ENCODE measurements around the gene SP140.
"Not testable (repeated sequence)": the region's sequence is repeated elsewhere in the genome, so short reads cannot be mapped to it uniquely, and the experiment has no call there.

SP140 gene

GRCh38 chr2:230327418-230328154 is 102.0 kb downstream of the SP140 start:
- DNase-seq: no peak

GRCh38 chr2:230328155-230328458 is 102.6 kb downstream of the SP140 start:
- DNase-seq: no peak

GRCh38 chr2:230329946-230330605 is 104.5 kb downstream of the SP140 start:
- DNase-seq: no peak

- no peak for DNase-seq
Observed at GRCh38 chr2:230330725-230331124, 105.2 kb downstream of the SP140 start.

- no peak for DNase-seq
Observed at GRCh38 chr2:230335461-230335863, 109.9 kb downstream of the SP140 start.

GRCh38 chr2:230335864-230336506 is 110.4 kb downstream of the SP140 start:
- DNase-seq: no peak

GRCh38 chr2:230341936-230342528 is 116.5 kb downstream of the SP140 start:
- not testable (repeated sequence) for DNase-seq

GRCh38 chr2:230343041-230343624 is 117.6 kb downstream of the SP140 start:
- DNase-seq: not testable (repeated sequence)

GRCh38 chr2:230343747-230344146 is 118.2 kb downstream of the SP140 start:
- DNase-seq: no peak

GRCh38 chr2:230346465-230346864 is 120.9 kb downstream of the SP140 start:
- no peak for DNase-seq

- DNase-seq: no peak
Observed at GRCh38 chr2:230346921-230347533, 121.5 kb downstream of the SP140 start.

- no peak for DNase-seq
Observed at GRCh38 chr2:230347659-230348305, 122.2 kb downstream of the SP140 start.

GRCh38 chr2:230348787-230349186 is 123.3 kb downstream of the SP140 start:
- no peak for DNase-seq

GRCh38 chr2:230356084-230356483 is 130.5 kb downstream of the SP140 start:
- DNase-seq: no peak

- no peak for DNase-seq
Observed at GRCh38 chr2:230358305-230358704, 132.8 kb downstream of the SP140 start.

- no peak for DNase-seq
Observed at GRCh38 chr2:230360028-230360427, 134.5 kb downstream of the SP140 start.

GRCh38 chr2:230362030-230362691 is 136.6 kb downstream of the SP140 start:
- DNase-seq: no peak
